ENCODE data around the gene KLF18. TPM values are rescaled to one million over a fixed set of nuclear protein-coding genes. Genes with fewer than 3 reads are reported as not detected.
"Not testable (repeated sequence)": the region's sequence is repeated elsewhere in the genome, so short reads cannot be mapped to it uniquely, and the experiment has no call there.

The KLF18 gene
- total and polyA plus RNA-seq, 4 experiments from 2014 or later, result not detected

DNA sequence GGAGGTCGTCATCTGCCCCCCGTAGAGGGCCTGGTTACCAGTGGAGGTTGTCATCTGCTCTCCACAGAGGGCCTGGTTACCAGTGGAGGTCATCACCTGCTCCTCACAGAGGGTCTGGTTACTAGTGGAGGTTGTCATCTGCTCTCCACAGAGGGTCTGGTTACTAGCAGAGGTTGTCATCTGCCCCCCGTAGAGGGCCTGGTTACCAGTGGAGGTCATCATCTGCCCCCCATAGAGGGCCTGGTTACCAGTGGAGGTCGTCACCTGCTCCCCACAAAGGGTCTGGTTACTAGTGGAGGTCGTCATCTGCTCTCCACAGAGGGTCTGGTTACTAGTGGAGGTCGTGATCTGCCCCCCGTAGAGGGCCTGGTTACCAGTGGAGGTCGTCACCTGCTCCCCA lies 1.9 kb downstream of the KLF18 start:
- DNase-seq; H3K27ac Mint-ChIP-seq; CTCF ChIA-PET (ENCODE audit: partially characterized antibody); intact Hi-C loops (cut with micrococcal nuclease); POLR2A ChIA-PET (ENCODE audit: partially characterized antibody); H3K36me3 ChIP-seq (ENCODE audit: insufficient read depth, low read length); H3K4me3 ChIP-seq (ENCODE audit: low read length in 2 of 2); H3K27ac ChIP-seq (ENCODE audit: low read depth, low read length); H3K4me1 ChIP-seq (ENCODE audit: insufficient read depth, low read length); H3K9me3 ChIP-seq (ENCODE audit: control insufficient read depth in 1 of 2, low read length in 2 of 2); H3K27me3 ChIP-seq (ENCODE audit: insufficient read depth, low read length); H3K4me3 Mint-ChIP-seq; H3K36me3 Mint-ChIP-seq; H3K4me1 Mint-ChIP-seq: not testable (repeated sequence)
- Mint-ChIP-seq H3K27me3 (peaks cover 12 to 15% of the 10 kb centered on the region in 2 donors), H3K9me3 (peaks cover 1 to 19% (median 11%) of the 10 kb centered on the region in 8 donors)

DNA sequence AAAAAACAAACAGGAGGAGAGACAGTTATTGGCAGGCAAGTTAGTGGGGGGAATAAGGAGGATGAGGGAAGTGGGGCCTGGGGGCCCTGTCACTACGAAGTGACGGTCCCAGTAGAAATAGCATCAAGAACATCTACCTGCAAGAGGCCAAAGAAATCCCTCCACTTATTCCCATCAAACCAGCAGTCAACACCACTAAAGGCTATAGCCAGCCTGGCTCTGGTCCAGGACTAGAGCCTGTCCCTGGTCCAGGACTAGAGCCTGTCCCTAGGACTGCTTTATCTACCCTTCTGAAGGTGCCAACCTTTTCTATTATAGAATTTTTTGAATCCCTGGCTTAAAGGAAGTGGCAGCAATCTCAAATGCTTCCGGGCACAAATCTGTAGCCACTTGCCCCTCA lies 3.2 kb downstream of the KLF18 start:
- no peaks in the 10 kb centered on the region for H3K36me3 ChIP-seq (ENCODE audit: insufficient read depth, low read length)
- ChIA-PET POLR2A (ENCODE audit: partially characterized antibody) (no interaction called here), CTCF (ENCODE audit: partially characterized antibody) (no interaction called here)
- DNase-seq, result no peak
- H3K9me3 ChIP-seq (ENCODE audit: control insufficient read depth in 1 of 2, low read length in 2 of 2), result no peaks in the 10 kb centered on the region
- Mint-ChIP-seq H3K27me3 (peaks cover 15% of the 10 kb centered on the region in 2 donors), H3K36me3 (no peaks in the 10 kb centered on the region), H3K9me3 (peaks cover 0 to 7% (median under 1%) of the 10 kb centered on the region in 8 donors), H3K4me3 (no peak overlapping the region), H3K27ac (no peak overlapping the region), H3K4me1 (no peaks in the 10 kb centered on the region)
- H3K4me3 ChIP-seq (ENCODE audit: low read length in 2 of 2), result no peak overlapping the region
- intact Hi-C loops (cut with micrococcal nuclease), result no loop called here
- H3K4me1 ChIP-seq (ENCODE audit: insufficient read depth, low read length), result no peaks in the 10 kb centered on the region
- H3K27ac ChIP-seq (ENCODE audit: low read depth, low read length), result no peak overlapping the region
- H3K27me3 ChIP-seq (ENCODE audit: insufficient read depth, low read length), result peaks cover 9% of the 10 kb centered on the region

DNA sequence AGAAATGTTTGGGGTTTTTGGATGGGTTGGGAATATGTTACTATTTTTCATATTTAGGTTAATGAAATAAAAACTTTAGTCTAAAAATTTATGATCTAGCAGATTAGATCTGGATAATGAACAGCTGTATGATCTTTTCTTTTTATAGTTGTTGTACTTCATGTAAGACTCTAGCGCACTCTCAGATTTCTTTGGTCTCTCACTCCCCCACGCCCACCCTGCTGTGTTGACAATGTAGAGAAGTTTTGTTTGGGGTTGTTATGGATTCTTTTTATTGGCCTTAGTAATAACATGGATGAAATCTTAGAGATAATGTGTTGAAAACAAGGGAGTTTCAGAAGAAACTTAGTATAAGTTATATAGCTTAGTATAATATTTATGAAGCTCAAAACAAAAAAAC lies 5.5 kb downstream of the KLF18 start:
- POLR2A ChIA-PET (ENCODE audit: partially characterized antibody), result no interaction called here
- Mint-ChIP-seq H3K9me3 (no peaks in the 10 kb centered on the region), H3K36me3 (no peaks in the 10 kb centered on the region), H3K4me3 (no peak overlapping the region), H3K27me3 (peaks cover 10 to 21% of the 10 kb centered on the region in 2 donors), H3K27ac (no peak overlapping the region), H3K4me1 (no peaks in the 10 kb centered on the region)
- no peaks in the 10 kb centered on the region for H3K9me3 ChIP-seq (ENCODE audit: control insufficient read depth in 1 of 2, low read length in 2 of 2)
- intact Hi-C loops (cut with micrococcal nuclease), result no loop called here
- CTCF ChIA-PET (ENCODE audit: partially characterized antibody), result no interaction called here
- H3K4me3 ChIP-seq (ENCODE audit: low read length in 2 of 2), result no peak overlapping the region
- H3K4me1 ChIP-seq (ENCODE audit: insufficient read depth, low read length), result no peaks in the 10 kb centered on the region
- no peak overlapping the region for H3K27ac ChIP-seq (ENCODE audit: low read depth, low read length)
- H3K36me3 ChIP-seq (ENCODE audit: insufficient read depth, low read length), result no peaks in the 10 kb centered on the region
- peaks cover 9% of the 10 kb centered on the region for H3K27me3 ChIP-seq (ENCODE audit: insufficient read depth, low read length)
- DNase-seq, result no peak

DNA sequence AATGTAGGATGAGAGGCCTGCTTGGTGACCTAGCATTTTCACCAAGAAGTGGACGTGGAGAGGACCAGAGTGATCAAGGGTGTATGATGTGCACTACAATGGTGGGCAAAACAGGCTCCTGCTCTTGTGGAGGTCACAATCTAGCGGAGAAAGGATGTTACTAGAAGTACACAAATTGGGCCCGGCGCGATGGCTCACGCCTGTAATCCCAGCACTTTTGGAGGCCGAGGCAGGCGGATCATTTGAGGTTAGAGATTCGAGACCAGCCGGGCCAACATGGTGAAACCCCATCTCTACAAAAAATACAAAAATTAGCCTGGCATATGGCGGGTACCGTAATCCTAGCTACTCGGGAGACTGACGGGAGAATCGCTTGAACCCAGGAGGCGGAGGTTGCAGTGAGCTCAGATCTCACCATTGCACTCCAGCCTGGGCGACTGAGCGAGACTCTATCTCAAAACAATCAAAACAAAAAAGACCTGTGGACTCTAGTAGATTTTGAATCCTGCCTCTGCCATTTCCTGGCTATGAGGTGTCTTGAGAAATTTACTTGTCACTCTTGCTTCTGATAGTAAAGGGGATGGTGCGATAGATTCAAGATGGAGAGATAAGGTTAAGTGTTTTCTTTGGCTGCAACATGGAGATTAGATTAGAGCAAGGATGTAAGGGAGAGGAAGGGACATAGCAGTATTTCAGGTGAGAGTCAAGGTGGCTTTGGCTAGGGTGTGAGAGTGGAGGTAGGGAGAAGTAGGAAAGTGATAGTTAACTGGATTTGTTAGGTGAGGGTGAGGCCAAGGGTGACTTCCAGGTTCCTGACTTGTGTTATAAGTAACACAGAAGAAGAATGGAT lies 7.1 kb downstream of the KLF18 start:
- Mint-ChIP-seq H3K27me3 (peaks cover 10 to 24% of the 10 kb centered on the region in 2 donors), H3K9me3 (no peaks in the 10 kb centered on the region), H3K36me3 (no peaks in the 10 kb centered on the region), H3K4me1 (no peaks in the 10 kb centered on the region), H3K27ac (no peak overlapping the region), H3K4me3 (no peak overlapping the region)
- DNase-seq, result no peak
- no peak overlapping the region for H3K4me3 ChIP-seq (ENCODE audit: low read length in 2 of 2)
- H3K36me3 ChIP-seq (ENCODE audit: insufficient read depth, low read length), result no peaks in the 10 kb centered on the region
- CTCF ChIA-PET (ENCODE audit: partially characterized antibody), result no interaction called here
- POLR2A ChIA-PET (ENCODE audit: partially characterized antibody), result no interaction called here
- H3K4me1 ChIP-seq (ENCODE audit: insufficient read depth, low read length), result no peaks in the 10 kb centered on the region
- H3K27me3 ChIP-seq (ENCODE audit: insufficient read depth, low read length), result peaks cover 9% of the 10 kb centered on the region
- intact Hi-C loops (cut with micrococcal nuclease), result no loop called here
- H3K9me3 ChIP-seq (ENCODE audit: control insufficient read depth in 1 of 2, low read length in 2 of 2), result no peaks in the 10 kb centered on the region
- H3K27ac ChIP-seq (ENCODE audit: low read depth, low read length), result no peak overlapping the region

DNA sequence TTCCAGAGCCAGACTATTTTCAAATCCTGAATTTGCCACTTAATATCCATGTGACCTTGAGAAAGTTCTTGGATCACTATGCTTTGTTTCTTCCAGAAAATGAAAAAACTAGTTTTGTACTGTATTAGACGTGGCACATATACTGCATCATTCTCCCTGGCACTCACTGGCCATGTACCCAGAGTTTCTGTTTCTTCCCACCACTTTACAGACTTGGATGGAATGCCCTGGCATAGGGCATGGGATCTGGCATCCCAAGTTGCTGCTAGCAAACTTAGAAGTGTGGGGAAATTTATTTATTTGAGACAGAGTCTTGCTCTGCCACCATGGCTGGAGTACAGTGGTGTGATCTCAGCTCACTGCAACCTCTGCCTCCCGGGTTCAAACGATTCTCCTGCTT lies 10.0 kb downstream of the KLF18 start:
- intact Hi-C loops (cut with micrococcal nuclease), result no loop called here
- Mint-ChIP-seq H3K4me3 (no peak overlapping the region), H3K27ac (no peak overlapping the region), H3K27me3 (peaks cover 5 to 26% of the 10 kb centered on the region in 2 donors), H3K36me3 (no peaks in the 10 kb centered on the region), H3K9me3 (no peaks in the 10 kb centered on the region), H3K4me1 (peaks cover 0 to 4% (median 0%) of the 10 kb centered on the region in 4 donors)
- H3K4me1 ChIP-seq (ENCODE audit: insufficient read depth, low read length), result no peaks in the 10 kb centered on the region
- no peak overlapping the region for H3K27ac ChIP-seq (ENCODE audit: low read depth, low read length)
- no peak overlapping the region for H3K4me3 ChIP-seq (ENCODE audit: low read length in 2 of 2)
- no peak for DNase-seq
- ChIA-PET POLR2A (ENCODE audit: partially characterized antibody) (no interaction called here), CTCF (ENCODE audit: partially characterized antibody) (no interaction called here)
- H3K36me3 ChIP-seq (ENCODE audit: insufficient read depth, low read length), result no peaks in the 10 kb centered on the region
- no peaks in the 10 kb centered on the region for H3K9me3 ChIP-seq (ENCODE audit: control insufficient read depth in 1 of 2, low read length in 2 of 2)
- peaks cover 2% of the 10 kb centered on the region for H3K27me3 ChIP-seq (ENCODE audit: insufficient read depth, low read length)

DNA sequence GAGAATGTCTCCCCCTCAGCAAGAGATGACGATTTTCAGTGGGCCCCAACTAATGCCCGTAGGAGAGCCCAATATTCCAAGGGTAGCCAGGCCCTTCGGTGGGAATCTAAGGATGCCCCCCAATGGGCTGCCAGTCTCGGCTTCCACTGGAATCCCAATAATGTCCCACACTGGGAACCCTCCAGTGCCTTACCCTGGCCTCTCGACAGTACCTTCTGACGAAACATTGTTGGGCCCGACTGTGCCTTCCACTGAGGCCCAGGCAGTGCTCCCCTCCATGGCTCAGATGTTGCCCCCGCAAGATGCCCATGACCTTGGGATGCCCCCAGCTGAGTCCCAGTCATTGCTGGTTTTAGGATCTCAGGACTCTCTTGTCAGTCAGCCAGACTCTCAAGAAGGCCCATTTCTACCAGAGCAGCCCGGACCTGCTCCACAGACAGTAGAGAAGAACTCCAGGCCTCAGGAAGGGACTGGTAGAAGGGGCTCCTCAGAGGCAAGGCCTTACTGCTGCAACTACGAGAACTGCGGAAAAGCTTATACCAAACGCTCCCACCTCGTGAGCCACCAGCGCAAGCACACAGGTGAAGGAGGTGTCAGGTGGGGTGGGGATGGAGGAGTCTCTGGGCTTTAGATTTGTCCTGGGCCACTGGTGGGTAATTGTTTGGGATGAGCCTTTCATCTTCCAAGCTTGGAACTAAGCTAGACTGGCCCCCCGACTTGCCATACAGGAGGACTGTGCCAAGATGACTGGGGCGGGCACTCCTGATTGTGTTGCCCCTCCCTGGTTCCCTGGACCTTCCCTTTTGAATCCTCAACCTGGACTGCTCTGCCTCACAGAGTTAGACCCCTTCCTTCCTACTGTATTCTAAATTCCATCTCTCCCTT lies 11.6 kb downstream of the KLF18 start:
- Mint-ChIP-seq H3K36me3 (no peaks in the 10 kb centered on the region), H3K9me3 (no peaks in the 10 kb centered on the region), H3K4me3 (no peak overlapping the region), H3K4me1 (peaks cover 0 to 4% (median 0%) of the 10 kb centered on the region in 4 donors), H3K27ac (no peak overlapping the region), H3K27me3 (peaks cover 7 to 27% of the 10 kb centered on the region in 2 donors)
- Histone ChIP-seq H3K27ac (ENCODE audit: low read depth, low read length) (no peak overlapping the region), H3K27me3 (ENCODE audit: insufficient read depth, low read length) (no peaks in the 10 kb centered on the region), H3K9me3 (ENCODE audit: control insufficient read depth in 1 of 2, low read length in 2 of 2) (no peaks in the 10 kb centered on the region), H3K4me1 (ENCODE audit: insufficient read depth, low read length) (no peaks in the 10 kb centered on the region), H3K4me3 (ENCODE audit: low read length in 2 of 2) (no peak overlapping the region), H3K36me3 (ENCODE audit: insufficient read depth, low read length) (no peaks in the 10 kb centered on the region)
- no peak for DNase-seq
- intact Hi-C loops (cut with micrococcal nuclease), result no loop called here
- CTCF ChIA-PET (ENCODE audit: partially characterized antibody), result no interaction called here
- POLR2A ChIA-PET (ENCODE audit: partially characterized antibody), result no interaction called here

DNA sequence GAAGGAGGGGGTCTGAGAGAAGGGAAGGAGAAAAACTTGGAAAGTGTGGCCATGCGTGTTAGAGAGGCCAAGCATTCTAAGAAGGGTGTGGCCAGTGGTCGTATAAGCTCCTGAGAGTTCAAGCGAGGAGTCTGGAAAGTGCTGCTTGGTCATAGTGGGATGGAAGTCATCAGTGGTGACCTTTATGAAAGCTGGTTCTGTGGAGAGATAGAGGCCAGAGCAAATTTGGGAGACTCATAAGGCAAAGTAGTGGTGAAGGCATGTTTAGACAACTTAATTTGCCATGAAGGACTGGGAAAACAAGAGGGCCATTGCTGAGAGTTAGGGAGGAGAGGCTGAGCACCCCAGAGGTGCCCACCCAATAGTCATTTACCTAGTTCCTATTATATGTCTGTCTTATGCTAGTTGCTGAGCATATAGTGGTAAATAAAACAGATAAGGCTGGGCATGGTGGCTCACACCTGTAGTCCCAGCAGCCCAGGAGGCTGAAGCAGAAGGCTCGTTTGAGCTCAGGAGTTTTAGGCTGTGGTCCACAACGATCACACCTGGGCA lies 21.0 kb downstream of the KLF18 start:
- H3K36me3 ChIP-seq (ENCODE audit: insufficient read depth, low read length), result no peaks in the 10 kb centered on the region
- Mint-ChIP-seq H3K36me3 (no peaks in the 10 kb centered on the region), H3K9me3 (peaks cover 0 to 3% (median 0%) of the 10 kb centered on the region in 8 donors), H3K27me3 (peaks cover 4 to 13% of the 10 kb centered on the region in 2 donors), H3K4me3 (no peak overlapping the region), H3K27ac (no peak overlapping the region), H3K4me1 (no peaks in the 10 kb centered on the region)
- ChIA-PET CTCF (ENCODE audit: partially characterized antibody) (no interaction called here), POLR2A (ENCODE audit: partially characterized antibody) (no interaction called here)
- H3K4me1 ChIP-seq (ENCODE audit: insufficient read depth, low read length), result no peaks in the 10 kb centered on the region
- H3K27ac ChIP-seq (ENCODE audit: low read depth, low read length), result no peak overlapping the region
- H3K9me3 ChIP-seq (ENCODE audit: control insufficient read depth in 1 of 2, low read length in 2 of 2), result no peaks in the 10 kb centered on the region
- H3K4me3 ChIP-seq (ENCODE audit: low read length in 2 of 2), result no peak overlapping the region
- no peak for DNase-seq
- H3K27me3 ChIP-seq (ENCODE audit: insufficient read depth, low read length), result no peaks in the 10 kb centered on the region
- intact Hi-C loops (cut with micrococcal nuclease), result no loop called here

Measured in CD4-positive, alpha-beta memory T cell (primary cell).